Muscle of leg (tissue), 11 donors: ENCODE measurements around the gene ADAMTS2. TPM values are rescaled to one million over a fixed set of nuclear protein-coding genes. Genes with fewer than 3 reads are reported as not detected.

Experiments used
- DNase-seq: peaks from one replicate; pipeline ENCODE4 v3.0.0; 2013
- H3K27ac ChIP-seq: one replicate; pipeline ENCODE4 v1.5.1; 2013; ENCODE audit warnings: mild to moderate bottlenecking, low read length, control low read depth
- H3K27me3 ChIP-seq: one replicate; pipeline ENCODE4 v1.6.1; 2013; ENCODE audit warnings: low read length; ENCODE audit not compliant: control insufficient read depth, insufficient read depth
- H3K36me3 ChIP-seq: one replicate; pipeline ENCODE4 v1.6.1; 2013; ENCODE audit warnings: low read length; ENCODE audit not compliant: control insufficient read depth, insufficient read depth
- H3K4me1 ChIP-seq: one replicate; pipeline ENCODE4 v1.6.1; 2013; ENCODE audit warnings: low read length; ENCODE audit not compliant: control insufficient read depth, insufficient read depth
- H3K4me3 ChIP-seq: one replicate; pipeline ENCODE4 v1.5.1; 2013; ENCODE audit warnings: low read length, control low read depth
- H3K9me3 ChIP-seq: replicated peaks from 2 replicates; pipeline ENCODE4 v1.6.1; 2013; ENCODE audit warnings: low read depth, low read length; ENCODE audit not compliant: control insufficient read depth
- WGBS: methylation state at CpG from one replicate; pipeline ENCODE4 v1.1.5; 2013; ENCODE audit warnings: missing lambda C conversion rate; ENCODE audit not compliant: insufficient coverage; 5-methylcytosine and 5-hydroxymethylcytosine counted together
- polyA plus RNA-seq, 8 donors: library from polyadenylated mRNA; unstranded; fragments of 120-200 nt; gene quantifications; one replicate each; pipeline versions ENCODE4 v1.2.1 to v1.2.3, GENCODE V29; 2013; ENCODE audit warnings: inconsistent platforms in 1 of 8, low replicate concordance in 1 of 8; ENCODE audit not compliant: insufficient read length in 8 of 8, insufficient read depth in 1 of 8
- total RNA-seq: library from RNA; stranded (reverse); fragments of 120-200 nt; gene quantifications from one replicate; pipeline ENCODE4 v1.2.4, GENCODE V29; 2013

ADAMTS2 gene
- total and polyA plus RNA-seq, 9 donors, result 21.3 to 46.3 (median 34.2) TPM

DNA sequence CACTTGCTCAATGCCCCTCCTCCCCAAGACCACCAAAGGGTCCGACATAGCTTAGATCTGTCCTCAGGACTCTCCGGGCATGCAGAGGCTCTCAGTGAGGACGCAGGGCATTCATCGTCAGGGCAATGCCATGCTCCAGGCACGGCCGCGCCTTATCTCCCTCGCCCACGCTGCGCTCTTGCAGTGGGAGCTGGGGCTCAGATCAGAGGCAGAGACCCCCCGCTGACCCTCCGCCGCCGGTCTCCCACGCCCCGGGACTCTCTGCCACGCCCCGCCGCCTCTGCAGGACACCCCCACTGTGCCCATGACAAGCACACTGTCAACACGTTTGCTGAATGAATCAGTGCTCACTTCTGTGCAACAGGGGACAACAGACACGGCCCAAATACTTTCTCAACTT lies 140.7 kb downstream of the ADAMTS2 start:
- Histone ChIP-seq H3K27ac (no peak overlapping the region), H3K27me3 (peaks cover 4% of the 10 kb centered on the region), H3K36me3 (no peaks in the 10 kb centered on the region), H3K4me1 (no peaks in the 10 kb centered on the region), H3K9me3 (no peaks in the 10 kb centered on the region), H3K4me3 (no peak overlapping the region)
- DNase-seq, result no peak
- WGBS, result 86% methylated on average over 18 of the region's 21 CpGs

DNA sequence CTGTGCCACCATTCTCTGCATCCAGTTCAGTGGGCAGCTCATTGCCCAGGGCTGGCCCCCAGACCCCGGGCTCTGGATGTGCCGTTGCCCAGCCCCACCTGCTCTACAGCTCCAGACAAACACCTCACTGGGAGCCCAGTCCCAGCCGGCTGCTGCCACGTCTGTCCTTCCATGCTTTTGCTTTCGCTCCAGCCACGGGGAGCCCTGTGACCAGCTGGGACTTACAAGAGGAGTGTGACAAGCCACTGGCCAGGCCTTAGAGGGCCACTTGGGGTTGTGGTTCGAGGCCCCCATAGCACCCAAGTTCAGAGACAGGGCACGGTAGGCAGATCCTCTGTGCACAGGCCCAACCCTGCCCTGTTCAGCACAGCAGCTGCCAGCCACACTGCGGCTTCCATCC lies 142.0 kb downstream of the ADAMTS2 start:
- Histone ChIP-seq H3K36me3 (no peaks in the 10 kb centered on the region), H3K27me3 (peaks cover 4% of the 10 kb centered on the region), H3K27ac (no peak overlapping the region), H3K9me3 (no peaks in the 10 kb centered on the region), H3K4me1 (peaks cover 3% of the 10 kb centered on the region), H3K4me3 (no peak overlapping the region)
- 83% methylated on average over 8 of the region's 9 CpGs for WGBS
- no peak for DNase-seq

DNA sequence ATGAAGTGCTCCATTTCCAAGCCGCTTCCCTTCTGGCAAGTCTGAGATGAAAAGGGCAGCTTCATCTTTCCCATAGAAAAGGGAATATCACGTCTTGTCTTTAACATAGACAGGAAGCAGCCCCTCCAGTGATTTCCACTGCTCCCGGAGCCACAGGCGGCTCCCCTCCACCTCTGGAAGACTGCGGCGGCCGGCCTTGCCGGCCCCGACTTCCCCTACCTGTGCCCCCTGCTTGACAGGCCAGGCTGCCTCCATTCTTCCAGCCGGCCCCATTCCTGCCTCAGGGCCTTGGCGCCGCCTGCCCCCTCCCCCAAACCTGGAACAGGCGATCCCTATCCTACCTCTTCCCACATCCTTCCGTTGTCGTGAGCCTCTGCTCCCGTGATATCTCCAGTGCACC lies 143.3 kb downstream of the ADAMTS2 start:
- no peak for DNase-seq
- Histone ChIP-seq H3K27ac (no peak overlapping the region), H3K27me3 (peaks cover 4% of the 10 kb centered on the region), H3K4me1 (peaks cover 3% of the 10 kb centered on the region), H3K4me3 (no peak overlapping the region), H3K36me3 (no peaks in the 10 kb centered on the region), H3K9me3 (no peaks in the 10 kb centered on the region)
- WGBS, result 65% methylated on average over 16 of the region's 16 CpGs

DNA sequence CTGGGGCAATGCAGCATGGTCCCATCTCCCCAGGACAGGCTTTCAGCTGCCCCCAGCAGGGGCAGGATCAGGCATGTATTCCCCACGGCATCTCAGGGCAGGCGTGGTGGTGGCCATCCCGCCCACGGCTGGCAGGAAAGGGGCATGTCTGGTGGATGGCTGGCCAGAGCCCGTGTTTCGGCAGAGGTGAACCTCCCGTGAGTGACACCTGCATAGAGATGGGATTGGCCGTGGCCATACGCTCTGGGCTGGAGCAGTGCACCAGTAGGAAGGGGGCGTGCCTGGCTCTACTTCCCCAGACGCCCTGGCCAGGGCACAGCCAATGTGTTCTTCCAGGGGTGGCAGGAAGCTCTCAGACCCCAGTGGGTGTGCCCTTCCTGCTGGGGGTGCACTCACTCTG lies 146.0 kb downstream of the ADAMTS2 start:
- 86% methylated on average over 11 of the region's 11 CpGs for WGBS
- DNase-seq, result no peak
- Histone ChIP-seq H3K27me3 (peaks cover 4% of the 10 kb centered on the region), H3K36me3 (no peaks in the 10 kb centered on the region), H3K4me3 (no peak overlapping the region), H3K4me1 (peaks cover 23% of the 10 kb centered on the region), H3K9me3 (no peaks in the 10 kb centered on the region), H3K27ac (no peak overlapping the region)

DNA sequence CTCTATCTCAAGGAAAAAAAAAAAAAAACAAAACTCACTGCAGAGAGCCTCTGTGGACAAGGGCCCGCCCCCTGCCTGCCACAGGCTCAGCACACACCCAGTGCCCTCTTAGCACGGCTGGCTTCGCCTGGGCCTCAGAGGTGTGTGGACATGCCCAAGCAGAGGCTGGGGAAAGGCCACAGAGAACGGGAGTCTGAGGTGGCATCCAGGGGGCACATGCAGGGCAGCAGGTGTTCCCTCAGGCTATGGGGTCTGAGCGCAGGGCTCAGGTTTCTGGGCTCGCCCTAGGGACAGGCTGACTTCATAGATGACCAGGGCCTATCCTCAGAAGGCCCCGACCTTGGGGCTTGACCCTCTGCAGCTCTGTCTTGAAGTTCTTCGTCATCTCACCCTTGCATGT lies 146.4 kb downstream of the ADAMTS2 start:
- no peak for DNase-seq
- Histone ChIP-seq H3K9me3 (no peaks in the 10 kb centered on the region), H3K36me3 (no peaks in the 10 kb centered on the region), H3K4me3 (no peak overlapping the region), H3K4me1 (peaks cover 27% of the 10 kb centered on the region), H3K27ac (no peak overlapping the region), H3K27me3 (peaks cover 4% of the 10 kb centered on the region)
- 96% methylated on average over 5 of the region's 8 CpGs for WGBS

DNA sequence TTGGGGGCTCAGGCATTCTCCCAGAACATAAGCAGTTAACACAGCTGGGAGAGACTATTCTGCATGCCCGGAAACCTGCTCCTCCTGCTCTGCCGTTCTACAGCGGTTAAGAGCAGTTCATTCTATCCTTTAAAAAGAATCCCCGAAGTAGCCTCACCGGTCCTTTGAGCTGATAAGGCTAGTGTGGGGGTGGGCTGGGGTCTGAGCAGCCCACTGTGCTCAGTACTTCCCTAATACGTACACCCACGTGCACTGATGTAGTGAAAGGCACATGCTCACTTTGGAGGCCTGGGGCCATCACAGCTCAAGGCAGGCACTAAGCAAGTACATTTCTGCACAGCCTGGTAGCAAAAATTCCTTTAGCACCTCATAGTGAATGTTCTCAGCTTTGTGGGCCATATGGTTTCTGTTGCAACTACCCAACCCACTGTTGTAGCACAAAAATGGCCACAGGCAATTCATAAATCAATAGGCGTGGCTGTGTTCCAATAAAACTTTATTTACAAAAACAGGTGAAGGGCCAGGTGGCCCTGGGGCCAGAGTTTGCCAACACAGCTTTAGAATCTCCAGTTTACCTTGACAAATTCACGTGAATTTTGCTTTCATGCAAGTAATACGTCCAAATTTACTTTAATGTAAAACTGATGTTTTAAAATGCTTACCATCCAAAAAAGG lies 148.7 kb downstream of the ADAMTS2 start:
- Histone ChIP-seq H3K27ac (no peak overlapping the region), H3K36me3 (no peaks in the 10 kb centered on the region), H3K4me3 (no peak overlapping the region), H3K27me3 (no peaks in the 10 kb centered on the region), H3K9me3 (no peaks in the 10 kb centered on the region), H3K4me1 (peaks cover 50% of the 10 kb centered on the region)
- WGBS, result 59% methylated on average over 5 of the region's 10 CpGs
- DNase-seq, result no peak

DNA sequence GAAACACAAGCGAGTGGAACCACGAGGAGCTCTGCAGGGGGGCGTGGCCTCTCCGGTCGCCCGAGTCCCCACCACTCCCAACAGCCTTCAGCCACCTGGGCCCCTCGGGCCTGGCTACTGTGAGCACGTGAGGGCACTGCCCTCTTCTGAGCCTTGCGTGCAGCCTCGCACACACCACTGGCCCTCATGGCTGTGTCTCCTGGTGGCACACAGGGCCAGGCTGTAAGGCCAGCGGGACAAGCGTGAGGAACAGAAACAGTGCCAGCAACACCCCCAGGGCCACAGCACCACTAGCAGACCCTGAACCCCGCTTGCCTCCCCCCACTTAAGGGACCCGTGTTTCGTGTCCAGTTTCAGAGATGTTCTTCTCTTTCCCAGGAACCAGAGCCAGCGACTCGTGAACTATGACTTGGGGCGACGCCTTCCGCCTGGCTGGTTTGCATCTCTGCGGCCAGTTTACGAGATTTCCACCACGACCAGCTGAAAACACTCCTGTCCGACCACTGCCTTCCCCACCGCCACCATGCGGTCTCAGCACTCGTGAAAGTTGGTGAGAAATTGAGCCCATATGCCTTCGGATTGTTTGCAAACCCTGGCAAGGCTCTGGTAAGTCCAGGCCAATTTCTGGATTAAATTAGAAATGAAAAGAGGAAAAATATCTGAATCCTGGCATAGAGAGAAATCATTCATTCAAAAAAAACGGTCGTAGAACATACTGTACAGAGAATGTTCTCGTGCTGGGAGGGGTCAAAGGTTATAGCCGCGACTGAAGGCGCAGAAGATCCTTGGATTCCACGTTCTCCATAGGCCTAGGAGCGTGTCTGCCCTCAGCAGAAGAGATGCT lies 149.5 kb downstream of the ADAMTS2 start:
- no peaks in the 10 kb centered on the region for H3K36me3 ChIP-seq
- H3K27me3 ChIP-seq, result no peaks in the 10 kb centered on the region
- WGBS, result 63% methylated on average over 26 of the region's 36 CpGs
- H3K9me3 ChIP-seq, result no peaks in the 10 kb centered on the region
- peaks cover 57% of the 10 kb centered on the region for H3K4me1 ChIP-seq
- no peak overlapping the region for H3K4me3 ChIP-seq
- DNase-seq, result peak; percentile 41
- no peak overlapping the region for H3K27ac ChIP-seq

DNA sequence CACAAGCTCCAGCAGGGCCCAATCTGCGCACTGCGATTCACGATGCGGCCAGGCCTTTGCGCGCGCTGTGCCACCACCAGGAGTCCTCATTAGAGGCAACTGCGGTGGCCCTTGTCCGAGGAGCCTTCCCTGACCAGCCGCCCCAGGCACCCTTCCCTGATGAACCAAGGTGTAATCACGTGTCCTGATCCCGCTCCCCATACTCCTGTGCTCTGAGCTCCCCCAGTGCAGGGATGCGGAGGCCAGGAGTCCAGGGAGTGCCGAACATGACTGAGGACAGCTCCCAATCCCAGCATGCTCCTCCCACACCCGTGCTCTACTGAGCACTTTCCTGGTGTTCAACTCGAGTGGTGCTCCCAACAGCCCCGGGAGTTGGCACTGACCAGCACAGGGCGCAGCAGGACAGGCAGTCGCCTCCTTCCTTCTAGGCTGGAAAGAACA lies 150.3 kb downstream of the ADAMTS2 start:
- WGBS, result 85% methylated on average over 18 of the region's 19 CpGs
- no peak overlapping the region for H3K4me3 ChIP-seq
- H3K9me3 ChIP-seq, result no peaks in the 10 kb centered on the region
- peaks cover 2% of the 10 kb centered on the region for H3K27me3 ChIP-seq
- peaks cover 59% of the 10 kb centered on the region for H3K4me1 ChIP-seq
- H3K27ac ChIP-seq, result no peak overlapping the region
- no peaks in the 10 kb centered on the region for H3K36me3 ChIP-seq
- DNase-seq, result no peak

DNA sequence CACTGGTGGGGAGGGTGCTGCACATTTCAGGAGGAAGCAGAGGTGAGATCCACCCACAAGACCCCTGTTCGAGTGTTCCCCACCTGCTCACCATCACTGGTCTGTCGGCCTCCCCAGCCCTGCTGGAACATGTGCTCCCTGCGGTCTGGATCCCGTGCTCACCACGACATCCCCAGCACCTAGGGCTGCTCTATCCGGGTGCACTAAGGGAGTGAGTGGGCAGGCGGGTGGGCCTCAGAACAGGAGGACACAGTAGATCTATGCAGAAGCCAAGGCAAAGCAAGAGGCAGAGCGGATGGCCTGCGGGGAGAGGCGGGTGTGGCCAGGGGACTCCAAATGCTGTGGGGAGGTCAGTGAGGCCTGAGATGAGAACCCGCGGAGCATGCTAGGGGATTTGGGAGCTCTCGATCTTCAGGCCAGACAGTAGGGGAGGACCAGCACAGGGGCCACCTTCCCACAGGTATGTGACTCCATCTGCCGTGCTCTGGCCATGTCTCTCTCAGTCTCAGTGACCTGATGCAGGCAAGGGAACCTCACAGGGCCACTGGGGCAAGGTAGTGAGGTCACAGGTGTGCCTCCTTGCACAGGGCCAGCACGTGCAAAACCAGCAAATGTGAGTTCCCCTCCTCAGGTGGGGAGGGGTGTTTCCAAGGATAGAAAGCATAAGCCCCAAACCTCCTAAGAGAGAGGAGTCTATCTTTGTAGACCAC lies 150.9 kb downstream of the ADAMTS2 start:
- Histone ChIP-seq H3K27ac (no peak overlapping the region), H3K9me3 (no peaks in the 10 kb centered on the region), H3K36me3 (no peaks in the 10 kb centered on the region), H3K4me1 (peaks cover 59% of the 10 kb centered on the region), H3K27me3 (peaks cover 2% of the 10 kb centered on the region), H3K4me3 (no peak overlapping the region)
- 82% methylated on average over 9 of the region's 15 CpGs for WGBS
- DNase-seq, result no peak

DNA sequence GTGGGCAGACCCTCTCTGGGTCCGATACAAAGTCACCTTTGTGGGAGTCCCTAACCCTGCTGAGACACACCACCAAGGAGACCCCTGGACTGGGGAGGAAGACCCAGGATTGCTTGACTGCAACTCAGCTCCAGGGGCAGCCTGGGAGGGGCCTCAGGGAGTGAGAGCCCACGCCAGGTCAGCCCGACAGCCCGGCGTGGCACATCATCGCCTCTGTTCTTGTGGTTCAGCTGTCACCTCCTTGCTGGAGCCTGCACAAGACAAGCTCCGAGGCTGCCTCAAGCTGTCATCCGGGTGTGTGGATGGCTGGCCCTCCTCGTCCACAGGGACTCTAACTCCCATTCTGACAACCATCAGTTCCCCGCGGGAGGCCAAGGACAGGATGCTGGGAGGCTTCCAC lies 151.5 kb downstream of the ADAMTS2 start:
- WGBS, result 100% methylated on average over 6 of the region's 11 CpGs
- DNase-seq, result no peak
- Histone ChIP-seq H3K4me3 (no peak overlapping the region), H3K4me1 (peaks cover 56% of the 10 kb centered on the region), H3K27me3 (peaks cover 2% of the 10 kb centered on the region), H3K36me3 (no peaks in the 10 kb centered on the region), H3K9me3 (no peaks in the 10 kb centered on the region), H3K27ac (no peak overlapping the region)
